BJ (cell line): ENCODE results near the gene FOXJ3. TPM values are rescaled to one million over a fixed set of nuclear protein-coding genes. Genes with fewer than 3 reads are reported as not detected.
"Not testable (repeated sequence)": the region's sequence is repeated elsewhere in the genome, so short reads cannot be mapped to it uniquely, and the experiment has no call there.

Experiments
- CTCF ChIA-PET: fragments of 350-600 bp; formaldehyde crosslinking; extraction: SDS; loops from one replicate; lab custom pipeline; 2021; ENCODE audit warnings: antibody characterized with exemption, inconsistent platforms; lab: Yijun Ruan, JAX
- POLR2A ChIA-PET: fragments of 300-600 bp; sonication (Branson Sonifier 250); formaldehyde crosslinking; extraction: SDS; loops from one replicate; lab custom pipeline; 2021; ENCODE audit warnings: antibody characterized with exemption; lab: Charles Lee
- DNase-seq: peaks from one replicate; pipeline ENCODE4 v3.0.0-alpha.2; 2011; ENCODE audit warnings: low read depth
- H3K27me3 ChIP-seq: 2 replicates; pipeline ENCODE4 v1.6.0; 2011; ENCODE audit warnings: low read length; ENCODE audit not compliant: control insufficient read depth, insufficient read depth
- H3K36me3 ChIP-seq: 2 replicates; pipeline ENCODE4 v1.5.1; 2011; ENCODE audit warnings: low read length; ENCODE audit not compliant: control insufficient read depth, insufficient read depth
- H3K4me3 ChIP-seq: 2 replicates; pipeline ENCODE4 v1.5.1; 2011; ENCODE audit warnings: low read depth, mild to moderate bottlenecking, control low read depth, low read length
- CTCF ChIP-seq: IDR thresholded peaks from 2 replicates; pipeline ENCODE4 v1.5.1; 2011; ENCODE audit warnings: low read depth, mild to moderate bottlenecking, control low read depth, inconsistent platforms, low read length, moderate library complexity; ENCODE audit not compliant: insufficient read depth
- polyA plus RNA-seq: library from polyadenylated mRNA; depleted of rRNA; stranded (reverse); fragments of >200 nt; gene quantifications from 2 replicates; pipeline ENCODE4 v1.2.3, GENCODE V29; 2011

The FOXJ3 gene
- polyA plus RNA-seq, 1 experiment: 22.9 TPM

GRCh38 chr1:42214447-42214871 lies 120.6 kb downstream of the FOXJ3 start:
- Histone ChIP-seq H3K4me3 (no peak overlapping the region), H3K27me3 (no peaks in the 10 kb centered on the region), H3K36me3 (peaks cover 1% of the 10 kb centered on the region; the same call in 1 of the 2 replicates)
- TF ChIP-seq CTCF: no peak
- no peak for DNase-seq
- ChIA-PET CTCF (interaction anchor here (1.0 to 1.3 kb wide), 2 partner anchors 37 to 41 kb away, joined by 3 read pairs; no protein-coding TSS in a partner anchor), POLR2A (no interaction called here)

GRCh38 chr1:42211224-42211623 lies 123.8 kb downstream of the FOXJ3 start:
- ChIA-PET CTCF (interaction anchor here (0.5 to 1.7 kb wide), 2 partner anchors 38 to 125 kb away, joined by 3 to 5 read pairs; no protein-coding TSS in a partner anchor), POLR2A (no interaction called here)
- TF ChIP-seq CTCF: no peak
- no peak for DNase-seq
- Histone ChIP-seq H3K36me3 (peaks cover 1% of the 10 kb centered on the region; the same call in 1 of the 2 replicates), H3K27me3 (no peaks in the 10 kb centered on the region), H3K4me3 (no peak overlapping the region)

DNA sequence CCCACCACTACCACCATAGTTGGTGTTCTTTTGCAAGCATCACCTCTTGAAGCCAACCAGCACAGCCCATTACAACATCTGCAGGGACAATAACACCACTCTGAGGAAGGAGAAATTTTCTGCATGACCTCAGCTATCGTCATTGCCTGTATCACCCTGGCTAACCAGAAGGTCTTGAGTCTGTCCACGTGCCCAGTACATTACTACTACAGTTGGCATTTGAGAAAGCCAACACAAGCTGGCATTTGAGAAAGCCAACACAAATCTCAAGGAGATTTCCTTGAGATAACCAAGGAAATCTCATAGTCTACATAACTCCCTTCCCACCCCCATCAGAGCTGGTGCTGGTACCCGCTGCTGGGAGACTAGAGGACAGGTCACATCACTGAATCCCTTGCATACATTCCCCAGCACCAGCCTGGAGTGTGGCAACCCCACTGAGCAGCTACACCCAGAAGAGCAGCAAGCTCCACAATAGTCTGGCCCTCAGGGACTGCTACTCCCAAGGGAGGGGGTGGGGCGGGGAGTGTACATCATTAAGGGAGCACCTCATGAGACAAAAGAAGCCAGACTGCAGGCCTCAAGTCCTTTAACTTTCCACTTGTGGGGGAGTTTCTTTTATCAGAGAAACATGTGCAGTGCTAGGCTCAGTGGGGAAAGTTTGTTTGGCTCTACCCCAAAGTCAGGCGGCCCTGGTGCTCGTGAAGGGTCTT lies 124.5 kb downstream of the FOXJ3 start:
- no peak for TF ChIP-seq CTCF
- H3K4me3 ChIP-seq: no peak overlapping the region
- DNase-seq: no peak
- ChIA-PET CTCF (interaction anchor here (0.9 to 1.7 kb wide), 2 partner anchors 16 to 37 kb away, joined by 3 to 5 read pairs; no protein-coding TSS in a partner anchor), POLR2A (no interaction called here)
- H3K27me3 ChIP-seq: no peaks in the 10 kb centered on the region
- H3K36me3 ChIP-seq: peaks cover 1% of the 10 kb centered on the region; the same call in 1 of the 2 replicates

- no peaks in the 10 kb centered on the region for H3K27me3 ChIP-seq
- H3K36me3 ChIP-seq: peaks cover 1% of the 10 kb centered on the region; the same call in 1 of the 2 replicates
- no peak overlapping the region for H3K4me3 ChIP-seq
- ChIA-PET POLR2A (no interaction called here), CTCF (interaction anchor here (0.9 to 1.7 kb wide), 4 partner anchors 17 to 119 kb away, joined by 3 to 5 read pairs (median 4); no protein-coding TSS in a partner anchor)
- no peak for TF ChIP-seq CTCF
- no peak for DNase-seq
Observed at GRCh38 chr1:42209526-42210251, 125.3 kb downstream of the FOXJ3 start.

GRCh38 chr1:42206930-42207329 lies 128.1 kb downstream of the FOXJ3 start:
- H3K4me3 ChIP-seq, POLR2A ChIA-PET, DNase-seq, H3K27me3 ChIP-seq, H3K36me3 ChIP-seq: not testable (repeated sequence)
- CTCF ChIA-PET: interaction anchor here (1.1 kb wide), 1 partner anchor 33 kb away, joined by 3 read pairs; no protein-coding TSS in a partner anchor
